A673 (cell line): ENCODE measurements around the gene WLS. TPM values are rescaled to one million over a fixed set of nuclear protein-coding genes. Genes with fewer than 3 reads are reported as not detected.

Experiments
- BruUV-seq: library from RNA; stranded (reverse); fragments of 400-500 nt; replicated peaks from 2 replicates; lab custom pipeline; 2021; lab: Mats Ljungman, UMichigan
- CTCF ChIA-PET: fragments of 300-600 bp; sonication (Branson Sonifier 250); formaldehyde crosslinking; loops from one replicate; lab custom pipeline; 2022; ENCODE audit warnings: antibody characterized with exemption; lab: Charles Lee
- POLR2A ChIA-PET: fragments of 300-600 bp; sonication (Branson Sonifier 250); formaldehyde crosslinking; loops from one replicate; lab custom pipeline; 2022; ENCODE audit warnings: antibody characterized with exemption; ENCODE audit not compliant: low non-redundant PET; lab: Charles Lee
- DNase-seq: peaks from one replicate; pipeline ENCODE4 v3.0.0-alpha.2; 2015; ENCODE audit warnings: low spot score
- H3K27ac ChIP-seq: fragments of 200-600 bp; sonication (generic); 2 replicates; pipeline ENCODE4 v1.5.1; 2016; ENCODE audit warnings: mixed run types, low read depth, mild to moderate bottlenecking, mixed read lengths, antibody characterized with exemption, low read length; ENCODE audit not compliant: poor library complexity, severe bottlenecking
- H3K27me3 ChIP-seq: fragments of 200-600 bp; sonication (generic); replicated peaks from 2 replicates; pipeline ENCODE4 v1.6.1; 2017; ENCODE audit warnings: mixed run types, low read depth, mild to moderate bottlenecking, mixed read lengths, antibody characterized with exemption, low read length; ENCODE audit not compliant: insufficient read depth, poor library complexity
- H3K36me3 ChIP-seq: fragments of 200-600 bp; sonication (generic); 2 replicates; pipeline ENCODE4 v1.6.1; 2016; ENCODE audit warnings: mixed run types, mild to moderate bottlenecking, mixed read lengths, antibody characterized with exemption, low read length; ENCODE audit not compliant: insufficient read depth, poor library complexity, severe bottlenecking
- H3K4me1 ChIP-seq: fragments of 200-600 bp; sonication (generic); 2 replicates; pipeline ENCODE4 v1.6.1; 2017; ENCODE audit warnings: mixed run types, mild to moderate bottlenecking, mixed read lengths, antibody characterized with exemption, low read length; ENCODE audit not compliant: insufficient read depth, poor library complexity, severe bottlenecking
- H3K4me3 ChIP-seq: fragments of 200-600 bp; sonication (generic); 2 replicates; pipeline ENCODE4 v1.5.1; 2016; ENCODE audit warnings: low read depth, mixed run types, mild to moderate bottlenecking, mixed read lengths, low read length; ENCODE audit not compliant: poor library complexity, severe bottlenecking
- H3K9me3 ChIP-seq: fragments of 200-600 bp; sonication (generic); 2 replicates; pipeline ENCODE4 v1.6.1; 2016; ENCODE audit warnings: mixed run types, low read depth, mild to moderate bottlenecking, mixed read lengths, antibody characterized with exemption, low read length; ENCODE audit not compliant: poor library complexity, severe bottlenecking
- CTCF ChIP-seq: fragments of 300-800, 200-600 bp; sonication (generic); conservative IDR thresholded peaks from 2 replicates; pipeline ENCODE4 v1.5.1; 2017; ENCODE audit warnings: low read depth, mild to moderate bottlenecking, antibody characterized with exemption, low read length, moderate library complexity, mixed read lengths
- EZH2 ChIP-seq: fragments of 200-600 bp; sonication (generic); IDR thresholded peaks from 2 replicates; pipeline ENCODE4 v1.6.1; 2017; ENCODE audit warnings: borderline replicate concordance, low read depth, mild to moderate bottlenecking, mixed read lengths, antibody characterized with exemption, low read length; ENCODE audit not compliant: poor library complexity, severe bottlenecking
- intact Hi-C: fragments of 100-400 bp; cut with micrococcal nuclease; formaldehyde crosslinking; loops from one replicate; pipeline ENCODE4 v1.10.0; 2022; ENCODE audit not compliant: unreplicated experiment
- total RNA-seq: library from RNA; stranded (reverse); gene quantifications from 2 replicates; pipeline ENCODE4 v1.2.3, GENCODE V29; 2021

WLS gene
- total RNA-seq, 1 experiment from 2014 or later, result 144 TPM

- Histone ChIP-seq H3K4me1 (no peaks in the 10 kb centered on the region), H3K9me3 (no peaks in the 10 kb centered on the region), H3K36me3 (no peaks in the 10 kb centered on the region), H3K27me3 (no peaks in the 10 kb centered on the region), H3K27ac (no peak overlapping the region), H3K4me3 (no peak overlapping the region)
- TF ChIP-seq CTCF (no peak), EZH2 (no peak)
- BruUV-seq, result no TSS peak
- intact Hi-C loops, result no loop called here
- DNase-seq, result no peak
- ChIA-PET CTCF (no interaction called here), POLR2A (no interaction called here)
Measured at GRCh38 chr1:68165665-68166064, 66.7 kb downstream of the WLS start.

GRCh38 chr1:68164918-68165317 lies 67.4 kb downstream of the WLS start:
- no peak for TF ChIP-seq EZH2
- TF ChIP-seq CTCF, result no peak
- Histone ChIP-seq H3K27ac (no peak overlapping the region), H3K9me3 (no peaks in the 10 kb centered on the region), H3K4me3 (no peak overlapping the region), H3K27me3 (no peaks in the 10 kb centered on the region), H3K4me1 (no peaks in the 10 kb centered on the region), H3K36me3 (no peaks in the 10 kb centered on the region)
- no peak for DNase-seq
- intact Hi-C loops, result no loop called here
- CTCF ChIA-PET, result no interaction called here
- BruUV-seq, result no TSS peak
- POLR2A ChIA-PET, result no interaction called here

GRCh38 chr1:68163220-68163619 lies 69.1 kb downstream of the WLS start:
- ChIA-PET CTCF (no interaction called here), POLR2A (no interaction called here)
- H3K27me3 ChIP-seq, result no peaks in the 10 kb centered on the region
- no TSS peak for BruUV-seq
- peaks cover 4% of the 10 kb centered on the region for H3K4me1 ChIP-seq
- no peak overlapping the region for H3K4me3 ChIP-seq
- intact Hi-C loops, result no loop called here
- H3K27ac ChIP-seq, result no peak overlapping the region
- DNase-seq, result no peak
- TF ChIP-seq EZH2 (no peak), CTCF (no peak)
- H3K9me3 ChIP-seq, result no peaks in the 10 kb centered on the region
- H3K36me3 ChIP-seq, result peaks cover 4% of the 10 kb centered on the region
